GM19023 (cell line): ENCODE measurements around the gene PSMG4.
A peak's percentile ranks its signal among the peaks of the same experiment; 100 is the strongest.

Experiments used
- ATAC-seq: cut with Tn5 transposase; IDR thresholded peaks from one replicate; pipeline ENCODE4 v1.9.1; 2021; ENCODE audit warnings: mild to moderate bottlenecking, moderate library complexity; ENCODE audit not compliant: unreplicated experiment

Gene PSMG4

DNA sequence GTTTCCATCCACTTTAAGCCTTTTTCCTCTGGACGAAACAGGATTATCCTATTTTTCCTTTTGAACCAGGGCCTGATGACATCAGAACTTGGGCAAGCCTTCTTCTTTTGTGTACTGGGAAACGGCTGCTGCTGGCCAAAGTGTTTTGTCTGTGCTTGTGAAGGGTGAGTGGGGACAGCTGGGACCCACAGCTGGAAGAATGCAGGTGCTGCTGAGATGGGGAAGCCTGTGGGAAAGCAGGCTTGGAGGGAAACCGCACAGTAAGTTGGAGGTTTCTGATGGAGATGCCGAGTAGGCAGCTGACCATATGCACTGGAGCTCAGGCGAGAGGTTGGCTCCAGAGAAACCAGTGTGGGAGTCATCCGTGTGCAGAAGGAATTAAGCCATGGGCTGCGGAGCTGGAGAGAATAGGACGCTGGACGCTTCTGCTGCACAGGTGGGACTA is 8.5 kb upstream of the PSMG4 start:
- no peak for ATAC-seq

DNA sequence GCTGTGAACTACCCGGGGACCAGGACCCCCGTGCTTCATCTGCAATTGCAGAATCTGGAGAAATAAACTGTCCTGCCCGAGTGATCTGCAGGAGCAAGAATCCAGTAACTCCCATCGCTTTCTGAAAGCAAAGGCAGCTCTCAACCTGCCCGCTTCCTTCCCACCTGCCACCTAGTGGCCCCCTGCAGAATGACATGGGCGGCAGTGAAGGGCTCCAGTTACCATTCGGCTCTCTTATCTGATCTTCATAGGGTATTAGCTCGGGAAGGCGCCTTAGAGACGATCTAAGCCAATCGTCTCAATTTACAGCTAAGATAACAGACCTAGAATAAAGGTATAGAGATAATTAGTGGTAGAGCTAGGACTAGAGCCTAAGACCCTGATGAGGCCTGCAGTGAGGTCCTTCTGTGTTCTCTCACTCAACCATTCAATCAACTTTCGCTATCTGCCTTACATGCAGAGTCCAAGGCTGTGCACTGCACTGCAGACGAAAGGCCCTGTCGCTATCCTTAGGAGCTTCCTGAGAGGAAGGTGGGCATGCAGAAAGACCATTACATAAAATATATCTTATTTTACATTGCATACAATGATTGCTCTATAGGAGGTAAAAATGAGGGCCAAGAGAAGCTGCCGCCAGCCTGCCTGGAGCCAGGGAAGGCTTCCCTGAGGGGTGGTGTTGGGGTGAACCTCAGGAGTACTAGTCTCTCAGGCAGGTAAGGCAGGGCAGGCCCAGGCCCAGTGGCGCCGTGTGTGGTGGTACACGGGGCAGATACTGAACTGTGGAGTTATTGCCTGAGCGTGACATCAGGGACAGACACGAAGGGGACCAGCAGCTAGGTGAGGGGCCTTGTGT is 7.1 kb upstream of the PSMG4 start:
- peak; percentile 79 for ATAC-seq

DNA sequence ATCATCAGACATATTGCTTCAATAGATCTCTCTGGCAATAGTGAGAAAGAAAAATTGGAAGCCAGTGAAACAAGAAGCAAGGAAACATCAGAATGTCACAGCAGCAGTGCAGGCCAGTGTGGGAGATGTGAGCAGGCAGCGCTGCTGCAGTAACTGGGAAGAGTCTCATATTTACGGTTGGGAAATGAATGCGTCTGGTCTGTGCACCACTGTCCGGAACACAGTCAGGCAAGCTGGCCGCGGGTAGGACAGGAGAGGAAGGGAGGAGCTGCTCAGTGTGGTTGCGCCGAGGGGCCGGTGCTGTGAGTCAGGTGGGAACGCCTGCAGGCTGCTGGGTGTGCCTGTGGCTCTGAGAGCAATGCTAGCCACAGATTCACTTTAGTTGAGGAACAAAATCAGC is 6.4 kb upstream of the PSMG4 start:
- ATAC-seq: no peak

GRCh38 chr6:3252861-3253596 is 5.7 kb upstream of the PSMG4 start:
- no peak for ATAC-seq

DNA sequence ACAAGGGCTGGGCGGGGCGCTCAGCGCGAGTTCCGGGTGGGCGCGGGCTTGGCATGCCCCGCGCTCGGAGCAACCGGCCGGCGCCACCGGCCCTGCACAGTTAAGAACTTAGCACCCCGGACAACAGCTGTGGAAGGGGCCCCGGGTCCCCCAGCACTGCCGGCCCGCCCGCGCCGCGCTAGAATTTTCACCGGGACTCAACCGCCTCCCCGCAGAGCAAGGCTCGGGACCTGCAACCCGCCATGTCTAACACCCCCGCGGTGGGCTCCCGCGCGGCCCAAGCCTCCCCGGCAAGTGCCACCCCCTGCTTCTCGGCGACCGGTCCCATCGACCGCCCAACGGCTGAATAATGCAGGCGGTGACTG is 5.2 kb upstream of the PSMG4 start:
- ATAC-seq: no peak

- ATAC-seq: no peak
These were observed 546 bp upstream of the PSMG4 start for GRCh38 chr6:3258201-3258600.

- peak; percentile 27 for ATAC-seq
These were observed 778 bp downstream of the PSMG4 start for GRCh38 chr6:3259491-3259958.

- ATAC-seq: no peak
These were observed 1.5 kb downstream of the PSMG4 start for GRCh38 chr6:3260296-3260695.

DNA sequence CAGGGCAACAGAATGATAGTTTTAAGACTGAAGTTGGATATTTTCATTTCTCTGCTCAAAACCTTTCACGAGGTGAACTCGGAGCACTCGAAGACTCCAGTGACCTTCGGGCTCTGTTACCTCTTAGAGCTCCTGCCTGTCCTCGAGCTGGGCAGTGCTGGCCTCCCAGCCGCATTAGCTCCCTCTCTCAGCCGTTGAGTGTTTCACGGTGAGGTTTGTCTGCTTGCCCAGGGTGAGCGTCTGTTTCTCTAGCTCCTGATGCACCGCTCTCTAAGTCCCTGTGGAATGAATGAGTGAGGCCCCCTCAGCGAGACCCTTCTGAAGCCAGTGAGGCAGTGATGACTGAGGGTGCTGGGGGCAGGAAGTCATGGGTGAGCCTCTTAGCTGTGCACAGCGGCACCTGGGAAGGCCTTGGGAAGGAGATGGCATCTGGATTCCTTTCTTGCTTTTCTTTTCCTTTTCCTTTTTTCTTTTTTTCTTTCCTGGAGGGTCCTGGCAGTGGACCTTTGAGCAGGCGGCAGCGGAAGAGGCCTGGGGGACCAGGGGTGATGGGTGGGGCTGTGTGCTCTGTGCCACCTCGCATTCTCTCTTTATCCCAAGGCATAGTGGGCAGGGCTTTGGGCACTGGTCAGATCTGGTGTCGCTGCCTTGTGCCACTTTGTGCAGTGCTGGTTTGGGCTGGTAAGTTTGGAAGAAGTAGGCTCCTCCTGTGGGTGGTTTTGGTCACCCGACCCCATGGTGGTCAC is 2.2 kb downstream of the PSMG4 start:
- ATAC-seq: no peak

GRCh38 chr6:3261518-3261820 is 2.7 kb downstream of the PSMG4 start:
- ATAC-seq: no peak

DNA sequence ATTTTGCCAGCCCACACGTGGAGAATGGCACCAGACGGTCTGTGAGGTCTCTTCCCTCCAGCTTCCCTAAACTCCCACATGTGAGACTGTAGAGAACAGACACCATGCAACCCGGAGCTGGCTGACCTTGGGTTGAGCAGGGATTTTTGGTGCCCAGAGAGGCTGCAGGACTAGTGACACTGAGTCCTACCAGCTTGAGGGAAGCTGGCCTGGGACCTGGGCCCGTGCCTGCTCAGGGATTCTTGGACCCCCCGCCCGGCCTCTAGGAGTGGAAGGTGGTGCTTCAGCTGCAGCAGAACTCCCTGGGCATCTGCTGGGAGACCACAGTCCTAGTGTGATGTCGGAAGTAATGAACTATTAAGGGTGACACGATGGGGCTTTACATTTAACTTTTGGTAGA is 3.2 kb downstream of the PSMG4 start:
- no peak for ATAC-seq

- no peak for ATAC-seq
These were observed 4.3 kb downstream of the PSMG4 start for GRCh38 chr6:3263096-3263495.

DNA sequence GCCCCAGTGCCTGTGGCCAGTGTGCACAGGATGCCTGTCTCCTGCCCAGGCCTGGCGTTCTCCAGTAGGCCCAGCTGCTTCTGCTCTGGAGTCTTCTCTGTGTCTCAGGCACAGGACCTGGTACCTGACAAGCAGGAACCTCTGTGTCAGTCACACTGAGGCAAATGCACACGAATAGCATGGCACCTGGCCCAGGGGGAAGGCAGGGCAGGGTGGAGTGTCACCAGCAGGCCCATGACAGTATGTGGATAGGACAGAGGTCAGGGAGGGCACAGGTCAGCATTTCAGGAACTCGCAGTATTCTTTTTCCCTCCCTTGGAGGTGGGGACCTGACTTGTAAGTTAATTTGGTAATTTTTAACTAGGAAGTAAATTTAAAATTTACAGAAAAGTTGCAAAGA is 5.6 kb downstream of the PSMG4 start:
- ATAC-seq: no peak

- ATAC-seq: no peak
These were observed 6.9 kb downstream of the PSMG4 start for GRCh38 chr6:3265671-3266070.

DNA sequence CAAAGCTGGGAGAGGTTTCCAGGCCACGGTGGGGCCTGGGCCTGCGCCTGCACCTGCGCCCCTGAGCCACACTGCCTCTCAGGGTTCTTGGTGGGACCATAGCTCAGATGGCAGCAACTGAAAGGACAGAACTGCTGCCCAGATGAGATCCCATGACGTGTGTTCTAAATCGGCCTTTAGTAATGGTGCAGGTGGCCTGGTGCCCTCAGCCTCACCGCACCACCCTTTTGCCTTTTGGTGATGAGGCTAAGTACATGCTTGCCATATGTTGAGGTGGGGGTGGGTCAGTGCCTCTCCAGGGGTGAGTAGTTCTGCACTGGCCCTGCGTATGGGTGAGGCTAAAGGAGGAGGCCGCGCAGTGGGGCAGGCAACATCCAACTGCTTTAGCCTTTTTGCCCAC is 7.4 kb downstream of the PSMG4 start:
- no peak for ATAC-seq

GRCh38 chr6:3267162-3267561 is 8.4 kb downstream of the PSMG4 start:
- ATAC-seq: no peak

DNA sequence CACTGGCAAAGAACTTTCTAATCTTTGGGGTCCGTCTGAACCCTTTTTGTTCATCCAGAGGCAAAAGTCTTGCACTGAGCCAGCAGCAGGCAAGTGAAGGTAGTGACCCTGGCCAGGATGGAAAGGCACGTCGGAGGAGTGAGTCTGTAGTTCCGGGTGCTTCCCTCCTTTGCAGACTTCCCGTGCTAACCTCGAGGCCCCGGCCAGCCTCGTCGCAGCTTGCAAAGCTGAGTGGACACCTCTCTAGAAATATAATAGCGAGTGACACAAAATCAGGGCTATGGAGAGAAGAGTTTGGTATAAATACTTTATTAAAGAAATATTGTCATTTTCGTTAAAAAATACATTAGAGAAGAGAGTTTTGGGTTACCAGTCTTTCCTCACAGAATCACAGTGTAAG is 9.9 kb downstream of the PSMG4 start:
- ATAC-seq: no peak

GRCh38 chr6:3269281-3269975 is 10.7 kb downstream of the PSMG4 start:
- no peak for ATAC-seq

DNA sequence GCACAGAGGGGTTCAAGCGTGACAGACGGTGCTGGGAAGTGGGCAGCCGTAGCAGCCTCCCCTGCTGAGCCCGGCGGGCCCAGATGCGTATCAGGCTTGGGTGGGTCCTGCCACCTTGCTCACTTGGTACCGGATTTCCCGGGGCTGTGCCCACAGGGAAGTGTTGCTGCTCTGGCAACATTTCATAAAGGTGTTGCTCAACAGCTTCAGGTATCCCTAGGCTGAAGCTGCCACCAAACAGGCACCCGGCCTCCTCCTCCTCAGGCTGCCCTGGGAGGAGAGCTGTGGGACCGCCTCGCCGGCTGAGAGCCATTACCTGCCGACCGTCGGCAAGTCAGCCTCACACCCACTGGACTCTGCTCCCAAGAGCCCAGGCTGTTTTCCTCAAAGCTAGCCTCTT is 11.5 kb downstream of the PSMG4 start:
- ATAC-seq: no peak

DNA sequence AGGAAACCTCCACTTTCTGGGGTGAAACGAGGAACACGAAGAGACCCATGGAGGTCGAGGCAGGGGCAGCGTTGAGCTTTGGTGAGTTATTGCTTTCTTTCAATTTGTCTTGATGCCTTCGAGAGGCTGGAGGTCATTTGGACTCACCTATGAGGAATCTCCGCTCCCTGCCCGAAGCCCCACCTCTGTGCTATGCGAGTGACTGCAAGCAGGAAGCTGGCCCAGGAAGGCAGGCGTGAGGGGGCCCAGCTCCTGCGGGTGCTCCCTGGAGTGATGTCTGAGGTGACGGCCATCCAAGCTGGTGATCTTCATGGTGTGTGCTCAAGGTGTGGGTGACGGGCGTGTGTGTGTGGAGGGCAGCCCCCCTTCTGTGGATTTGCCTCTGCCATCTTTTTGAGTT is 13.0 kb downstream of the PSMG4 start:
- ATAC-seq: no peak

DNA sequence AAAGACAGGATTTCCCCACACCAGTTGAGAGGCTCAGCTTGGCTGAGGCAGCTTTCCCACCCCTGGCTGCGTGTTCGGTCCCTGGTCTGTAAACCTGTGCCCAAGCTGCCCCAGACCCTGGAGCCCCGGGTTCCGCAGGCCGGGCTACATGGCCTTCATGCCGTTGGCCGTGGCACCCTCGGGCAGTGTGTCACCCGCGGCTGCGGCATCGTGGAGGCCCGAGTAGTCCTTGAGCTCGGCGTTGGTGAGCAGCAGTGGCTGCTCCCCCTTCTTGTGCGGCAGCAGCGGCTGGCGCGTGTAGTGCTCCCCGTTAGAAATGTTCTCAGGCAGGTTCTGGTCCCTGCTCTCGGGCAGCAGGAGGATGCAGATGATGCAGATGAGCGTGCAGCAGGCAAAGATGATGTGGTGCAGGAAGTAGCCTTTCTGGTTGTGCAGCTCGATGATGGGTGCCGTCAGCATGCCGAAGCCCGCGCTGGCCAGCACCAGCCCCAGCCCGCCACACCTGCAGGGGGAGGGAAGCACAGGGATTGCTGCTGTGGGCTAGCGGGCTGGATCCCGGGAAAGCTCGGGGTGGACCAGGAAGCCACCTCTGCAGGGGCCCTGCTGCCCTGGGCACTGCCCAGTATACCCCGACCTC is 14.3 kb downstream of the PSMG4 start:
- ATAC-seq: no peak
